Stimulated activated CD8-positive, alpha-beta memory T cell treated with anti-CD3 and anti-CD28 coated beads, Interleukin-7, amount 100 ng/mL, for 4 hours (primary cell): ENCODE data around the gene ITGB6.

Experiments used
- DNase-seq, 2 donors: peaks; one replicate each; pipeline ENCODE4 v3.0.0-alpha.2; 2020; ENCODE audit warnings: low read depth in 2 of 2

The ITGB6 gene

DNA sequence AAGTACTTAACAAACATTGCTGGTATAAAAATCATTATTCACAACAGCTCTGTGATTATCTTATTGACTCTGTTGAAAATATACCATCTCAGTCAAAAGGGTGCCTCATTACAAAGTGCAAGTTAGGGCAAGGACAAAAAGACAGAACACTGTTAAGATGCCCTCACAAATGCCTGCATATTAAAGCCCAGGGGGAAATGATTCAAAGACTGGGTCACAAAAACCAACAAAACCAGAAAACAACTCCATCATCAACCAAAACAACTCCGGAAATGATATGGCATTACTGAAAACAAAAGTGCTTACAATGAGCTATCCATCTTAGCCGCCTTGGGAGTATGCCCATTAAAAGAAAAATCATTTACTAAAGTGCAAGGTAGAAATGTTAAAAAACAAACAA is 147.5 kb downstream of the ITGB6 start:
- no peak for DNase-seq

DNA sequence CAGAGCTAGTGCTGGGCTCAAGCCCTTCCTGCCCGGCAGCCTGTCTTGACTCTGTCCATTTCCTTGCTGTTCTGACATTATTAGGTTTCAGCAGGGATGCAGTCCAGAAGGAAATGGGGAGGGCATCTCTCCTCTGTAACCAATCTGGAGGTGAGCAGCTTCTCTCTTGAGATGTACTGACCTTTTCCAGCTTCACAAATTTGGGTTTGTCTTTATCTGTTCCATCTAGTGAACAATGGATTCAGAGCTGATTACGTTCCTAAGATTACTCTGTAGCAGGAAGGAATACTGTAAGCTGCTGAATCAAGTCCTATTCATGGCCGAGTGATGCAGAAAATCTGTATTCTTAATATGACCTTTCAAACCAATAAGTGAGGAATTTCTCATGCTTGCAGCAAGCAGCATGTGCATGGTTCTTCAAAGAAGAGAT is 148.7 kb downstream of the ITGB6 start:
- no peak for DNase-seq

DNA sequence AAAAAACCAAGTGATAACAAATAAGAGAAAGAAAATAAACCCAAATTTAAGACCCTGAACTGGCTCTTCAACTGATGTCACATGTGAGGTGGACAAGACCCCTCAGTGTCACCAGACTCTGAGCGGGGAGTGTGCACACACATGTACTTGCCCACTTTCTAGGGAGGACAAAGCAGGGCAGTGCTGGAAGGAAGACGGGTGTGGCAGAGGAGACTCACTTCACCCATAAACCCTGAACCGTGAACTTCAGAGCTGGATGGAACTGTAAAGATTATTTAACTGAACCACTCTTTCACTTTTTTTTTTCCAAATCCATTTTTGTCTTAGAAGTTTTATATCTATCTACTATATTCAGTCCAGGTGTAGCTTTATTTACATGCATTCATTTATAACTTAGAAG is 149.9 kb downstream of the ITGB6 start:
- DNase-seq = no peak
